Caco-2 (cell line): ENCODE measurements around the gene ACOXL. TPM values are rescaled to one million over a fixed set of nuclear protein-coding genes. Genes with fewer than 3 reads are reported as not detected.
"Not testable (repeated sequence)": the region's sequence is repeated elsewhere in the genome, so short reads cannot be mapped to it uniquely, and the experiment has no call there.

Source experiments
- BruUV-seq: library from RNA; stranded (reverse); fragments of 400-500 nt; replicated peaks from 2 replicates; lab custom pipeline; 2021; lab: Mats Ljungman, UMichigan
- CTCF ChIA-PET: fragments of 300-600 bp; sonication (Branson Sonifier 250); formaldehyde crosslinking; loops from one replicate; lab custom pipeline; 2022; ENCODE audit warnings: antibody characterized with exemption; lab: Charles Lee
- POLR2A ChIA-PET: fragments of 300-600 bp; sonication (Branson Sonifier 250); formaldehyde crosslinking; loops from one replicate; lab custom pipeline; 2022; ENCODE audit warnings: antibody characterized with exemption; lab: Charles Lee
- DNase-seq, 2 experiments: peaks; one replicate each; pipeline versions ENCODE4 v3.0.0 to v3.0.0-alpha.2; 2020 to 2022
- H3K27me3 ChIP-seq: replicated peaks from 2 replicates; pipeline ENCODE4 v1.6.0; 2011; ENCODE audit warnings: low read length; ENCODE audit not compliant: control insufficient read depth, insufficient read depth
- H3K36me3 ChIP-seq: 2 replicates; pipeline ENCODE4 v1.5.1; 2011; ENCODE audit warnings: low read length; ENCODE audit not compliant: control insufficient read depth, insufficient read depth
- H3K4me1 ChIP-seq: fragments of 250-450 bp; sonication (Bioruptor Pico); 2 replicates; pipeline ENCODE4 v1.5.1; 2020; ENCODE audit warnings: mild to moderate bottlenecking
- H3K4me3 ChIP-seq: 2 replicates; pipeline ENCODE4 v1.5.1; 2011; ENCODE audit warnings: low read depth, mild to moderate bottlenecking, control low read depth, low read length
- H3K9me3 ChIP-seq: fragments of 250-450 bp; sonication (Bioruptor Pico); 2 replicates; pipeline ENCODE4 v1.5.1; 2020; ENCODE audit warnings: mild to moderate bottlenecking, moderate library complexity
- H3K27ac Mint-ChIP-seq: one replicate; pipeline ENCODE4 v1.8.0; 2022; ENCODE audit warnings: mixed read lengths; ENCODE audit not compliant: unreplicated experiment
- H3K27me3 Mint-ChIP-seq: one replicate; pipeline ENCODE4 v1.8.0; 2022; ENCODE audit warnings: mixed read lengths; ENCODE audit not compliant: insufficient read depth, unreplicated experiment
- H3K36me3 Mint-ChIP-seq: one replicate; pipeline ENCODE4 v1.8.0; 2022; ENCODE audit warnings: mild to moderate bottlenecking, mixed read lengths; ENCODE audit not compliant: insufficient read depth, unreplicated experiment
- H3K4me1 Mint-ChIP-seq: one replicate; pipeline ENCODE4 v1.8.0; 2022; ENCODE audit warnings: low read depth, mixed read lengths; ENCODE audit not compliant: unreplicated experiment
- H3K4me3 Mint-ChIP-seq: one replicate; pipeline ENCODE4 v1.8.0; 2022; ENCODE audit warnings: mild to moderate bottlenecking, moderate library complexity, mixed read lengths; ENCODE audit not compliant: unreplicated experiment
- H3K9me3 Mint-ChIP-seq: one replicate; pipeline ENCODE4 v1.8.0; 2022; ENCODE audit warnings: mixed read lengths; ENCODE audit not compliant: unreplicated experiment
- intact Hi-C: fragments of 100-400 bp; cut with micrococcal nuclease; formaldehyde crosslinking; loops from one replicate; pipeline ENCODE4 v1.10.0; 2022; ENCODE audit not compliant: unreplicated experiment
- total RNA-seq: library from RNA; stranded (reverse); gene quantifications from 2 replicates; pipeline ENCODE4 v1.2.3, GENCODE V29; 2022
- TF ChIP-seq, protein P1 (sequence below), 2 experiments: fragments of 200-600 bp in 1 of 2; IDR thresholded peaks; 1 replicate in 1 of 2; 2 replicates in 1 of 2; pipeline versions ENCODE4 v1.5.1 to v1.8.0; 2011 to 2022; ENCODE audit warnings: antibody characterized with exemption in 1 of 2, control low read depth in 1 of 2, inconsistent platforms in 1 of 2, low read depth in 1 of 2, low read length in 1 of 2, mild to moderate bottlenecking in 1 of 2, moderate library complexity in 1 of 2; ENCODE audit not compliant: insufficient read depth in 1 of 2, severe bottlenecking in 1 of 2, unreplicated experiment in 1 of 2

The ACOXL gene
- total RNA-seq, 1 experiment from 2014 or later, result 2.6 TPM

DNA sequence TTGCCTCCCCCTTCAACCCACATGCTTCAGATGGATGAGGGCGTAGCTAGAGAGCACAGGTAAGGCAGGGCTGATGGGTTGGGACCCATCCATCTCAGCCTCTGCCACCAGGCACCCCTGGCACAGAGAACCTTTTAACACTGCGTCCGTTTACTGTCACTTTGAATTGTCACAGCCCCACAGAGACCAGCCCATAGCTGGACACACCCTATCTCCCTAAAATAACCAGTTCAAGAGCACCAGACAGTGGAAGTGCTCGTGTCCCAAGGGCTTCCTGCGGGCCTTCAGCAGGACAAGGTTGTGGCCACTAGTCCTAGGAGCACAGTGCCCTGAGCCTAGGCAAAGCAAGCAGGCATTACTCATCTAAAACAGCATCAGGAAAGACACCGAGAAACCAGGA lies 34.1 kb upstream of the ACOXL start:
- H3K4me3 ChIP-seq, CTCF ChIA-PET, H3K4me3 Mint-ChIP-seq, H3K4me1 Mint-ChIP-seq, H3K36me3 ChIP-seq, intact Hi-C loops, BruUV-seq, H3K27me3 Mint-ChIP-seq, POLR2A ChIA-PET, H3K9me3 ChIP-seq, H3K27me3 ChIP-seq, H3K9me3 Mint-ChIP-seq, DNase-seq, H3K27ac Mint-ChIP-seq, H3K36me3 Mint-ChIP-seq, H3K4me1 ChIP-seq: not testable (repeated sequence)

DNA sequence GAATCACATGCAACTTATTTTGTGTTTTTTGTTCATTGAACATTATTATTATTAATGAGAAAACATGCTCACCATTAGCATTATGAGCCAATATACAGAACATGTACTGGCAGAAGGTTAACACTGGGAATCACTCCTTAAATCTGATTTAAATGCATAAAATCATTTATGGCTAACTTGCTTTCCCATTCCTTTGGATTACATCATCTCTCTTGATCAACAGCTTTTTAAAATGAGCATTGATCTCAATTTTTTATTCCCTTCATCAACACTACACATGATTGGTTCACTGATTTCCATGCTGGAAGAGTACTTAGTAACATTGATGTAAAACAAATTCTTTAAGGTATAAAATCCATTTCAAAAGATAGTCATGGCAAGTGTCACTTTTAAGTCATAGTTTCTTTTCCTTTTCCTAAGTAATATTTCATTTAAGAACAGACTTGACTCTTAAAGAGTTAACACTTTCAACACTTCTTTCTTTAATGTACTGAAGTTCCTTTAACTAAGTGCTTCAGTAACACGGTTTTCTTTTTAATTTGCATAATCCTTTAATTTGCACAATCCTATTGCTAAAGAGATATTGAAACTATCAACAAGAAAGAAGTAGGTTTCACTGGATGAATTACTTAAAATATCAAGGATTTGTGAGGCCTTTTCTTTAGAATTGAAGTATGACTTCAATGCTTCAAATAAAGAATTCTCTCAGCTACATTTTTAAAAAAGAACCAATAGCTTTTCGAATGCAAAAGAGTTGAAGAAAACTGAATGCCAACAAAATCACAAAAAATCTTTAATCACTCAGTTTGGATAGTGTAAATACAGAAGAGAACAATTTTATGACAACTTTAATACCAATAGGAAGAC lies 29.6 kb upstream of the ACOXL start:
- BruUV-seq, result no TSS peak
- CTCF ChIA-PET, result no interaction called here
- Histone ChIP-seq H3K27me3 (no peaks in the 10 kb centered on the region), H3K36me3 (no peaks in the 10 kb centered on the region), H3K4me3 (no peak overlapping the region), H3K4me1 (no peaks in the 10 kb centered on the region), H3K9me3 (no peaks in the 10 kb centered on the region)
- H3K36me3 Mint-ChIP-seq, result no peaks in the 10 kb centered on the region
- no peak overlapping the region for H3K27ac Mint-ChIP-seq
- DNase-seq, result no peak
- H3K27me3 Mint-ChIP-seq, result peaks cover 8% of the 10 kb centered on the region
- no peak overlapping the region for H3K4me3 Mint-ChIP-seq
- POLR2A ChIA-PET, result no interaction called here
- TF ChIP-seq, protein P1, sequence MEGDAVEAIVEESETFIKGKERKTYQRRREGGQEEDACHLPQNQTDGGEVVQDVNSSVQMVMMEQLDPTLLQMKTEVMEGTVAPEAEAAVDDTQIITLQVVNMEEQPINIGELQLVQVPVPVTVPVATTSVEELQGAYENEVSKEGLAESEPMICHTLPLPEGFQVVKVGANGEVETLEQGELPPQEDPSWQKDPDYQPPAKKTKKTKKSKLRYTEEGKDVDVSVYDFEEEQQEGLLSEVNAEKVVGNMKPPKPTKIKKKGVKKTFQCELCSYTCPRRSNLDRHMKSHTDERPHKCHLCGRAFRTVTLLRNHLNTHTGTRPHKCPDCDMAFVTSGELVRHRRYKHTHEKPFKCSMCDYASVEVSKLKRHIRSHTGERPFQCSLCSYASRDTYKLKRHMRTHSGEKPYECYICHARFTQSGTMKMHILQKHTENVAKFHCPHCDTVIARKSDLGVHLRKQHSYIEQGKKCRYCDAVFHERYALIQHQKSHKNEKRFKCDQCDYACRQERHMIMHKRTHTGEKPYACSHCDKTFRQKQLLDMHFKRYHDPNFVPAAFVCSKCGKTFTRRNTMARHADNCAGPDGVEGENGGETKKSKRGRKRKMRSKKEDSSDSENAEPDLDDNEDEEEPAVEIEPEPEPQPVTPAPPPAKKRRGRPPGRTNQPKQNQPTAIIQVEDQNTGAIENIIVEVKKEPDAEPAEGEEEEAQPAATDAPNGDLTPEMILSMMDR (IDR thresholded peaks at IDR 0.05; ENCODE audit: insufficient read depth in 1 of 2, low read depth in 1 of 2, low read length in 1 of 2, severe bottlenecking in 1 of 2, unreplicated experiment in 1 of 2), result no peak
- intact Hi-C loops, result no loop called here
- H3K4me1 Mint-ChIP-seq, result no peaks in the 10 kb centered on the region
- H3K9me3 Mint-ChIP-seq, result no peaks in the 10 kb centered on the region

DNA sequence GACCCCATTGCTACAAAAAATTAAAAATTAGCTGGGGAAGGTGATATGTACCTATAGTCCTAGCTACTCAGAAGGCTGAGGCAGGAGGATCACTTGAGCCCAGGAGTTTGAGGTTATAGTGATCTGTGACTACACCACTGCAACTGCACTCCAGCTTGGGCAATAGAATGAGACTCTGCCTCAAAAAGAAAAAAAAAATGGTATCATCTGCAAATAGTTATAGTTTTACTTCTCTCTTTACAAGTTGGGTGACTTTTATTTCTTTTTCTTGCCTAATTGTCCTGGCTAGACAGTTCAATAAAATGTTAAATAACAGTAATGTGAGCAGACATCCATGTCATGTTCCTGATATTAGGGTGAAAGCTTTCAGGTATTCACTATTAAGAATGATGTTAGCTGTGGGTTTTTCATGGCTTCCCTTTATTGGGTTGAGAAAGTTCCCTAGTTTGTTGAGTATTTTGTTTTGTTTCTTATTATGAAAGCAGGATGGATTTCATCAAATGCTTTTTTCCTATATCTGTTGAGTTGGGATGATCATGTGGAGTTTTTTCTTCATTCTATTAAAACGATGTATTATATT lies 24.9 kb upstream of the ACOXL start:
- no peak for DNase-seq
- peaks cover 15% of the 10 kb centered on the region for H3K27me3 Mint-ChIP-seq
- BruUV-seq, result no TSS peak
- H3K27me3 ChIP-seq, result no peaks in the 10 kb centered on the region
- H3K9me3 ChIP-seq, result no peaks in the 10 kb centered on the region
- TF ChIP-seq, protein P1 (IDR thresholded peaks at IDR 0.05; ENCODE audit: insufficient read depth in 1 of 2, low read depth in 1 of 2, low read length in 1 of 2, severe bottlenecking in 1 of 2, unreplicated experiment in 1 of 2), result no peak
- no peak overlapping the region for H3K27ac Mint-ChIP-seq
- H3K4me3 Mint-ChIP-seq, result no peak overlapping the region
- no peaks in the 10 kb centered on the region for H3K4me1 ChIP-seq
- intact Hi-C loops, result no loop called here
- no peaks in the 10 kb centered on the region for H3K36me3 ChIP-seq
- no peaks in the 10 kb centered on the region for H3K36me3 Mint-ChIP-seq
- CTCF ChIA-PET, result no interaction called here
- POLR2A ChIA-PET, result no interaction called here
- H3K4me3 ChIP-seq, result no peak overlapping the region
- peaks cover 7% of the 10 kb centered on the region for H3K4me1 Mint-ChIP-seq
- no peaks in the 10 kb centered on the region for H3K9me3 Mint-ChIP-seq
